HEK293 (cell line): Measurements from ENCODE around the gene MORC1.

Experiments used
- CTCF ChIA-PET: fragments of 350-600 bp; formaldehyde crosslinking; extraction: SDS; loops from one replicate; lab custom pipeline; 2021; ENCODE audit warnings: antibody characterized with exemption; lab: Yijun Ruan, JAX
- POLR2A ChIA-PET: fragments of 300-600 bp; formaldehyde crosslinking; extraction: SDS; loops from one replicate; lab custom pipeline; 2020; ENCODE audit warnings: antibody characterized with exemption, inconsistent platforms; lab: Yijun Ruan, JAX
- H3K27ac ChIP-seq: fragments of 200-500 bp; sonication (Bioruptor generic); 2 replicates; pipeline ENCODE4 v1.5.1; 2014; ENCODE audit warnings: low read depth, low read length, control low read depth, inconsistent platforms; ENCODE audit errors: extremely low read depth
- H3K36me3 ChIP-seq, 2 experiments: fragments of 200-500 bp in 1 of 2; sonication (Bioruptor generic) in 1 of 2; 1 replicate in 1 of 2; 2 replicates in 1 of 2; pipeline ENCODE4 v1.5.1; 2014 to 2017; ENCODE audit warnings: inconsistent platforms in 2 of 2, low read length in 2 of 2; ENCODE audit not compliant: control insufficient read depth in 2 of 2, insufficient read depth in 1 of 2
- H3K4me1 ChIP-seq: fragments of 200-500 bp; sonication (Bioruptor generic); 2 replicates; pipeline ENCODE4 v1.5.1; 2014; ENCODE audit warnings: mild to moderate bottlenecking, low read length, inconsistent platforms; ENCODE audit not compliant: control insufficient read depth, insufficient read depth
- H3K4me3 ChIP-seq: 2 replicates; pipeline ENCODE4 v1.5.1; 2011; ENCODE audit warnings: low read depth, mild to moderate bottlenecking, control low read depth, low read length, moderate library complexity
- H3K9me3 ChIP-seq: fragments of 200-500 bp; sonication (Bioruptor generic); 2 replicates; pipeline ENCODE4 v1.5.1; 2014; ENCODE audit warnings: low read depth, low read length, inconsistent platforms; ENCODE audit not compliant: control insufficient read depth, insufficient read depth
- BCL11A ChIP-seq: fragments of 450-650 bp; formaldehyde crosslinking; IDR thresholded peaks from 2 replicates; pipeline ENCODE4 v1.5.1; 2016; ENCODE audit warnings: low read depth, missing biosample characterization, missing genetic modification characterization
- FEZF1 ChIP-seq: fragments of 450-650 bp; formaldehyde crosslinking; IDR thresholded peaks from 2 replicates; pipeline ENCODE4 v1.5.1; 2016; ENCODE audit warnings: missing biosample characterization, missing genetic modification characterization
- IKZF3 ChIP-seq: fragments of 450-650 bp; IDR thresholded peaks from 2 replicates; pipeline ENCODE4 v1.5.0; 2018; ENCODE audit warnings: missing biosample characterization, mild to moderate bottlenecking, missing genetic modification characterization, moderate library complexity
- KLF16 ChIP-seq: fragments of 450-650 bp; formaldehyde crosslinking; IDR thresholded peaks from 2 replicates; pipeline ENCODE4 v1.5.1; 2017; ENCODE audit warnings: missing biosample characterization, missing genetic modification characterization
- MZF1 ChIP-seq: fragments of 450-650 bp; formaldehyde crosslinking; IDR thresholded peaks from 2 replicates; pipeline ENCODE4 v1.5.1; 2017; ENCODE audit warnings: missing biosample characterization, missing genetic modification characterization, borderline replicate concordance
- SCRT2 ChIP-seq: fragments of 450-650 bp; formaldehyde crosslinking; IDR thresholded peaks from 2 replicates; pipeline ENCODE4 v1.5.1; 2016; ENCODE audit warnings: missing biosample characterization, missing genetic modification characterization
- ZBTB17 ChIP-seq: fragments of 450-650 bp; formaldehyde crosslinking; IDR thresholded peaks from 2 replicates; pipeline ENCODE4 v1.5.1; 2016; ENCODE audit warnings: missing biosample characterization, missing genetic modification characterization
- ZBTB20 ChIP-seq: fragments of 450-650 bp; formaldehyde crosslinking; IDR thresholded peaks from 2 replicates; pipeline ENCODE4 v1.5.1; 2016; ENCODE audit warnings: missing biosample characterization, missing genetic modification characterization
- ZBTB48 ChIP-seq: fragments of 450-650 bp; formaldehyde crosslinking; IDR thresholded peaks from 2 replicates; pipeline ENCODE4 v1.5.1; 2016; ENCODE audit warnings: missing biosample characterization, missing genetic modification characterization
- ZNF114 ChIP-seq: fragments of 450-650 bp; formaldehyde crosslinking; IDR thresholded peaks from 2 replicates; pipeline ENCODE4 v1.5.0; 2017; ENCODE audit warnings: missing biosample characterization, missing genetic modification characterization
- ZNF157 ChIP-seq: fragments of 450-650 bp; formaldehyde crosslinking; IDR thresholded peaks from 2 replicates; pipeline ENCODE4 v1.5.1; 2016; ENCODE audit warnings: missing biosample characterization, missing genetic modification characterization
- ZNF18 ChIP-seq: fragments of 450-650 bp; formaldehyde crosslinking; IDR thresholded peaks from 2 replicates; pipeline ENCODE4 v1.5.1; 2016; ENCODE audit warnings: missing biosample characterization, missing genetic modification characterization
- ZNF19 ChIP-seq: fragments of 450-650 bp; formaldehyde crosslinking; IDR thresholded peaks from 2 replicates; pipeline ENCODE4; 2016; ENCODE audit warnings: missing biosample characterization, missing genetic modification characterization, low read depth
- ZNF248 ChIP-seq: fragments of 450-650 bp; formaldehyde crosslinking; IDR thresholded peaks from 2 replicates; pipeline ENCODE4 v1.5.1; 2017; ENCODE audit warnings: missing biosample characterization, missing genetic modification characterization
- ZNF324 ChIP-seq: fragments of 450-650 bp; formaldehyde crosslinking; IDR thresholded peaks from 2 replicates; pipeline ENCODE4 v1.5.1; 2016; ENCODE audit warnings: missing biosample characterization, missing genetic modification characterization
- ZNF354C ChIP-seq: fragments of 450-650 bp; formaldehyde crosslinking; IDR thresholded peaks from 2 replicates; pipeline ENCODE4 v1.5.1; 2016; ENCODE audit warnings: missing biosample characterization, missing genetic modification characterization, low read depth, borderline replicate concordance
- ZNF366 ChIP-seq: fragments of 450-650 bp; formaldehyde crosslinking; conservative IDR thresholded peaks from 2 replicates; pipeline ENCODE4 v1.5.1; 2016; ENCODE audit warnings: missing biosample characterization, missing genetic modification characterization
- ZNF391 ChIP-seq: fragments of 450-650 bp; formaldehyde crosslinking; IDR thresholded peaks from 2 replicates; pipeline ENCODE4 v1.5.1; 2016; ENCODE audit warnings: low read depth, missing biosample characterization, missing genetic modification characterization, borderline replicate concordance
- ZNF514 ChIP-seq: fragments of 450-650 bp; formaldehyde crosslinking; IDR thresholded peaks from 2 replicates; pipeline ENCODE4 v1.5.1; 2016; ENCODE audit warnings: missing biosample characterization, missing genetic modification characterization
- ZNF548 ChIP-seq: fragments of 450-650 bp; formaldehyde crosslinking; IDR thresholded peaks from 2 replicates; pipeline ENCODE4 v1.5.1; 2016; ENCODE audit warnings: missing biosample characterization, missing genetic modification characterization
- ZNF639 ChIP-seq: fragments of 450-650 bp; formaldehyde crosslinking; IDR thresholded peaks from 2 replicates; pipeline ENCODE4 v1.5.1; 2016; ENCODE audit warnings: missing biosample characterization, missing genetic modification characterization
- ZNF792 ChIP-seq: fragments of 450-650 bp; formaldehyde crosslinking; IDR thresholded peaks from 2 replicates; pipeline ENCODE4 v1.5.1; 2016; ENCODE audit warnings: missing biosample characterization, missing genetic modification characterization
- TF ChIP-seq, protein P1 (sequence below): fragments of 450-650 bp; formaldehyde crosslinking; IDR thresholded peaks from 2 replicates; pipeline ENCODE4 v1.5.1; 2016; ENCODE audit warnings: missing biosample characterization, missing genetic modification characterization
- TF ChIP-seq, protein P2 (sequence below): fragments of 450-650 bp; formaldehyde crosslinking; IDR thresholded peaks from 2 replicates; pipeline ENCODE4 v1.5.1; 2017; ENCODE audit warnings: missing biosample characterization, missing genetic modification characterization

Gene MORC1

GRCh38 chr3:109154979-109155378 lies 37.0 kb upstream of the MORC1 start:
- CTCF ChIA-PET = no interaction called here
- H3K27ac ChIP-seq = no peak overlapping the region
- H3K4me3 ChIP-seq = no peak overlapping the region
- TF ChIP-seq ZBTB48 (tag by site-specific recombination) (no peak), ZBTB20 (tag by site-specific recombination) (no peak), ZNF157 (tag by site-specific recombination) (no peak), SCRT2 (tag by site-specific recombination) (no peak), ZNF114 (tag by site-specific recombination) (no peak), ZNF639 (tag by site-specific recombination) (no peak), ZNF366 (tag by site-specific recombination) (no peak), ZNF18 (tag by site-specific recombination) (no peak), BCL11A (tag by site-specific recombination) (no peak), ZNF248 (no peak), ZNF391 (tag by site-specific recombination) (no peak)
- TF ChIP-seq, protein P1, sequence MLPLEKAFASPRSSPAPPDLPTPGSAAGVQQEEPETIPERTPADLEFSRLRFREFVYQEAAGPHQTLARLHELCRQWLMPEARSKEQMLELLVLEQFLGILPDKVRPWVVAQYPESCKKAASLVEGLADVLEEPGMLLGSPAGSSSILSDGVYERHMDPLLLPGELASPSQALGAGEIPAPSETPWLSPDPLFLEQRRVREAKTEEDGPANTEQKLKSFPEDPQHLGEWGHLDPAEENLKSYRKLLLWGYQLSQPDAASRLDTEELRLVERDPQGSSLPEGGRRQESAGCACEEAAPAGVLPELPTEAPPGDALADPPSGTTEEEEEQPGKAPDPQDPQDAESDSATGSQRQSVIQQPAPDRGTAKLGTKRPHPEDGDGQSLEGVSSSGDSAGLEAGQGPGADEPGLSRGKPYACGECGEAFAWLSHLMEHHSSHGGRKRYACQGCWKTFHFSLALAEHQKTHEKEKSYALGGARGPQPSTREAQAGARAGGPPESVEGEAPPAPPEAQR (tag by site-specific recombination) = no peak
- no peaks in the 10 kb centered on the region for H3K4me1 ChIP-seq
- H3K9me3 ChIP-seq = no peaks in the 10 kb centered on the region
- no peaks in the 10 kb centered on the region for H3K36me3 ChIP-seq
- POLR2A ChIA-PET = no interaction called here

DNA sequence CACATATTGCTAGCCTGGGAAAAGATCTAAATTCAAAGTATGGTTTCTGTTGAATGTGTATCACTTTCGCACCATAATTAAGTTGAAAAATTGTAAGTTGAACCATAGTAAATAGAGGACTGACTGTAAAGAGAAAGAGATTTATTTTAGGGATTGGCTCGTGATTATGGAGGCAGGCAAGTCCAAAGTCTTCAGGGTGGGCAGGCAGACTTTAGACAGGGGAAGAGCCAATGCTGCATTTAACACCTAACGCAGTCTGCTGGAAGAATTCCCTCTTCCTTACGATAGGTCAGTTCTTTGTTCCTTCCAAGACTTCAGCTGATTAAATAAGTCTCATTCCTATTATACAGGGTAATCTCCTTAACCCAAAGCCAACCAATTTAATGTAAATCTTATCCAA lies 34.4 kb upstream of the MORC1 start:
- Histone ChIP-seq H3K4me3 (no peak overlapping the region), H3K36me3 (no peaks in the 10 kb centered on the region), H3K4me1 (no peaks in the 10 kb centered on the region), H3K9me3 (no peaks in the 10 kb centered on the region), H3K27ac (no peak overlapping the region)
- ChIA-PET POLR2A (no interaction called here), CTCF (no interaction called here)
- TF ChIP-seq, protein P2, sequence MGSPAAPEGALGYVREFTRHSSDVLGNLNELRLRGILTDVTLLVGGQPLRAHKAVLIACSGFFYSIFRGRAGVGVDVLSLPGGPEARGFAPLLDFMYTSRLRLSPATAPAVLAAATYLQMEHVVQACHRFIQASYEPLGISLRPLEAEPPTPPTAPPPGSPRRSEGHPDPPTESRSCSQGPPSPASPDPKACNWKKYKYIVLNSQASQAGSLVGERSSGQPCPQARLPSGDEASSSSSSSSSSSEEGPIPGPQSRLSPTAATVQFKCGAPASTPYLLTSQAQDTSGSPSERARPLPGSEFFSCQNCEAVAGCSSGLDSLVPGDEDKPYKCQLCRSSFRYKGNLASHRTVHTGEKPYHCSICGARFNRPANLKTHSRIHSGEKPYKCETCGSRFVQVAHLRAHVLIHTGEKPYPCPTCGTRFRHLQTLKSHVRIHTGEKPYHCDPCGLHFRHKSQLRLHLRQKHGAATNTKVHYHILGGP = no peak
- no peak for TF ChIP-seq ZNF19
- no peak for TF ChIP-seq SCRT2 (tag by site-specific recombination)
- no peak for TF ChIP-seq ZNF354C (tag by site-specific recombination)
- TF ChIP-seq ZNF548 (tag by site-specific recombination) = no peak
- TF ChIP-seq ZNF514 (tag by site-specific recombination) = no peak
- TF ChIP-seq KLF16 (tag by site-specific recombination) = no peak
- TF ChIP-seq MZF1 = no peak
- TF ChIP-seq ZNF792 = no peak
- no peak for TF ChIP-seq IKZF3 (tag by site-specific recombination)
- TF ChIP-seq ZNF324 (tag by site-specific recombination) = no peak
- TF ChIP-seq ZBTB17 (tag by site-specific recombination) = no peak
- TF ChIP-seq FEZF1 = no peak
